KMS-11 (cell line): Measurements from ENCODE around the gene CD28.

Experiments used
- H2AFZ ChIP-seq: fragments of 200-600 bp; sonication (generic); 2 replicates; pipeline ENCODE4 v1.6.1; 2016; ENCODE audit warnings: antibody characterized with exemption, mixed run types, low read depth
- H3K27ac ChIP-seq: fragments of 200-600 bp; sonication (generic); 2 replicates; pipeline ENCODE4 v1.6.1; 2016; ENCODE audit warnings: mild to moderate bottlenecking, mixed run types
- H3K27me3 ChIP-seq: fragments of 200-600 bp; sonication (generic); 2 replicates; pipeline ENCODE4 v1.6.1; 2017; ENCODE audit warnings: mild to moderate bottlenecking, low read depth, mixed run types, moderate library complexity; ENCODE audit not compliant: insufficient read depth
- H3K36me3 ChIP-seq: fragments of 200-600 bp; sonication (generic); 2 replicates; pipeline ENCODE4 v1.6.1; 2017; ENCODE audit warnings: mild to moderate bottlenecking, mixed run types; ENCODE audit not compliant: insufficient read depth
- H3K4me1 ChIP-seq: fragments of 200-600 bp; sonication (generic); 2 replicates; pipeline ENCODE4 v1.6.1; 2016; ENCODE audit warnings: mild to moderate bottlenecking, low read depth, mixed run types; ENCODE audit not compliant: poor library complexity, severe bottlenecking
- H3K4me2 ChIP-seq: fragments of 200-600 bp; sonication (generic); 2 replicates; pipeline ENCODE4 v1.7.0; 2016; ENCODE audit warnings: mild to moderate bottlenecking, mixed run types
- H3K4me3 ChIP-seq: fragments of 200-600 bp; sonication (generic); IDR thresholded peaks from 2 replicates; pipeline ENCODE4 v1.6.1; 2017; ENCODE audit warnings: low read depth, low read length, mixed read lengths; ENCODE audit not compliant: insufficient read depth
- H3K79me2 ChIP-seq: fragments of 200-600 bp; sonication (generic); 2 replicates; pipeline ENCODE4 v1.6.1; 2016; ENCODE audit warnings: low read depth, mixed run types; ENCODE audit not compliant: insufficient read depth
- H3K9ac ChIP-seq: fragments of 200-600 bp; sonication (generic); 2 replicates; pipeline ENCODE4 v1.6.1; 2016; ENCODE audit warnings: mild to moderate bottlenecking, mixed run types
- H4K20me1 ChIP-seq: fragments of 200-600 bp; sonication (generic); 2 replicates; pipeline ENCODE4 v1.6.1; 2016; ENCODE audit warnings: mild to moderate bottlenecking, mixed run types; ENCODE audit not compliant: insufficient read depth
- TF ChIP-seq, protein P1 (sequence below): fragments of 200-600 bp; sonication (generic); conservative IDR thresholded peaks from 2 replicates; pipeline ENCODE4 v1.6.1; 2017; ENCODE audit warnings: low read depth, mild to moderate bottlenecking, antibody characterized with exemption, low read length, moderate library complexity, mixed read lengths

The CD28 gene

DNA sequence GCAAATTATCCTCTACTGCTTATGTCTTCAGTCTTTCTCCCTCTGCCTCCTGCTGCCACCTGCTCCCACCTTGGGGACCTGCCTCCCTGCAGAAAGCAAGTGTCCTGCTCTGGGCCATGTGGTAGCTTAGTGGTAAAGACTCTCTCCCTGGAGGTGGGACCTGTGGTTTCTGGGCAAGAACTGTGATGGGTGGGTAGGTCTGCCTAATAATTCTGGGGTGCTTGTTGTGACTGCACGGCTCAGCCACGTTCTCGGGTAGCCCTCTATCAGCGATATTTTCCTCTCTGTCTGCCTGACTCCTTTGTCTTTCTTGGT lies 16.4 kb upstream of the CD28 start:
- Histone ChIP-seq H3K27me3 (no peaks in the 10 kb centered on the region), H3K36me3 (no peaks in the 10 kb centered on the region), H3K4me3 (no peak overlapping the region), H3K4me1 (peaks cover 88% of the 10 kb centered on the region), H4K20me1 (no peaks in the 10 kb centered on the region), H3K79me2 (no peaks in the 10 kb centered on the region), H2AFZ (peak overlapping the region; percentile 36), H3K27ac (peak overlapping the region; percentile 53), H3K4me2 (peak overlapping the region; percentile 81), H3K9ac (peak overlapping the region; percentile 22; the same call in 1 of the 2 replicates)
- TF ChIP-seq, protein P1, sequence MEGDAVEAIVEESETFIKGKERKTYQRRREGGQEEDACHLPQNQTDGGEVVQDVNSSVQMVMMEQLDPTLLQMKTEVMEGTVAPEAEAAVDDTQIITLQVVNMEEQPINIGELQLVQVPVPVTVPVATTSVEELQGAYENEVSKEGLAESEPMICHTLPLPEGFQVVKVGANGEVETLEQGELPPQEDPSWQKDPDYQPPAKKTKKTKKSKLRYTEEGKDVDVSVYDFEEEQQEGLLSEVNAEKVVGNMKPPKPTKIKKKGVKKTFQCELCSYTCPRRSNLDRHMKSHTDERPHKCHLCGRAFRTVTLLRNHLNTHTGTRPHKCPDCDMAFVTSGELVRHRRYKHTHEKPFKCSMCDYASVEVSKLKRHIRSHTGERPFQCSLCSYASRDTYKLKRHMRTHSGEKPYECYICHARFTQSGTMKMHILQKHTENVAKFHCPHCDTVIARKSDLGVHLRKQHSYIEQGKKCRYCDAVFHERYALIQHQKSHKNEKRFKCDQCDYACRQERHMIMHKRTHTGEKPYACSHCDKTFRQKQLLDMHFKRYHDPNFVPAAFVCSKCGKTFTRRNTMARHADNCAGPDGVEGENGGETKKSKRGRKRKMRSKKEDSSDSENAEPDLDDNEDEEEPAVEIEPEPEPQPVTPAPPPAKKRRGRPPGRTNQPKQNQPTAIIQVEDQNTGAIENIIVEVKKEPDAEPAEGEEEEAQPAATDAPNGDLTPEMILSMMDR, result no peak

DNA sequence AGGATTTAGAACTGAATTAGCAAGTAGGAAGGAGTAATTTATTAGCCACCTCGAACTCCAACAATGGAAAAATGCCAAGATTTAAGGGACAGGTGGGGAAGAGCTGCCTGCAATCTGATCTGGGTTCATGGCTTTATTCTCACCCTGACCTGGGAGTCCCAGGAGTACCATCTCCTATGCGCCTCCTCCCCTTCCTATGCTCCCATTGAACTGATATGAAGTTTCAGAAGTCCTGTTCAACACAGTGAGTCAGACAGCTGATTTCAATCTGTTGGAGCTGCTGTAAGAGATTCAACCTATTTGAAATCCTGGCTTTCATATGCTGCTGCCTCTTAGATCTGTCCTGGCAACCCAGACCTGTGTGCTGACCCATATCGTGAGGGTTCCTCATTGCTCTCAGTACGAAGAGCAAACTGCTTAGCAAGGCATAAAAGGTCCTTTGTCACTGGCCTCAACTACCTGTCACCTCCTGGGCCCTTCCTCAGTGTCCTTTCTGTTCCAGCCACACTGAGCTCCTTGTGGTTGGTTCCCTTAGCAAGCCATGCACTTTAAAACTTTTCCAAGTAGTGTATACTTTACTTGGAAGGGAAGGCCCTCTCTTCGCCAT lies 15.9 kb upstream of the CD28 start:
- H3K27ac ChIP-seq, result peak overlapping the region; percentile 53
- H3K27me3 ChIP-seq, result no peaks in the 10 kb centered on the region
- peak overlapping the region; percentile 81 for H3K4me2 ChIP-seq
- no peaks in the 10 kb centered on the region for H4K20me1 ChIP-seq
- TF ChIP-seq, protein P1, result no peak
- H3K4me1 ChIP-seq, result peaks cover 88% of the 10 kb centered on the region
- peak overlapping the region; percentile 36 for H2AFZ ChIP-seq
- no peaks in the 10 kb centered on the region for H3K79me2 ChIP-seq
- no peaks in the 10 kb centered on the region for H3K36me3 ChIP-seq
- peak overlapping the region; percentile 22; the same call in 1 of the 2 replicates for H3K9ac ChIP-seq
- no peak overlapping the region for H3K4me3 ChIP-seq

DNA sequence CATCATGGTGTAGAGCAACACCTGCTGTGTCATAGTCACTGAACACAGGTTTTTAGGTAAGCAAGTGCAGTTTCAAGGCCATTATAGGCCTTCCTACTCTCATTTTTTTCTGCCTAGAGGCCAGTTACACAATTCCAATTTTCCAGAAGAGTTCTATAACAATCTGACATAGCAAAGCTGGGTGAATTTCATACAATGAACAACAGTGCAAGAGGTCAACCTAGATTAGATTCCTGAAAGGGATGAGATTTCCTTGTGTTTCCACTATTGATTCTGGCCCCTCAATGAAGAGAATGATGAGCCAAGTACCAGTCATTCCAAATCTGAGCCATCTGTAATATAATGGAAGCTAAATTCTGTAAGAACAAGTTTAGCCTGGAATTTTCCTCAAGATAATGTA lies 15.3 kb upstream of the CD28 start:
- Histone ChIP-seq H3K27ac (peak overlapping the region; percentile 53; the same call in 1 of the 2 replicates), H3K79me2 (no peaks in the 10 kb centered on the region), H3K27me3 (no peaks in the 10 kb centered on the region), H3K4me3 (no peak overlapping the region), H3K4me1 (peaks cover 88% of the 10 kb centered on the region), H2AFZ (no peak overlapping the region), H3K36me3 (no peaks in the 10 kb centered on the region), H4K20me1 (no peaks in the 10 kb centered on the region), H3K9ac (no peak overlapping the region), H3K4me2 (peak overlapping the region; percentile 81)
- TF ChIP-seq, protein P1, result no peak

DNA sequence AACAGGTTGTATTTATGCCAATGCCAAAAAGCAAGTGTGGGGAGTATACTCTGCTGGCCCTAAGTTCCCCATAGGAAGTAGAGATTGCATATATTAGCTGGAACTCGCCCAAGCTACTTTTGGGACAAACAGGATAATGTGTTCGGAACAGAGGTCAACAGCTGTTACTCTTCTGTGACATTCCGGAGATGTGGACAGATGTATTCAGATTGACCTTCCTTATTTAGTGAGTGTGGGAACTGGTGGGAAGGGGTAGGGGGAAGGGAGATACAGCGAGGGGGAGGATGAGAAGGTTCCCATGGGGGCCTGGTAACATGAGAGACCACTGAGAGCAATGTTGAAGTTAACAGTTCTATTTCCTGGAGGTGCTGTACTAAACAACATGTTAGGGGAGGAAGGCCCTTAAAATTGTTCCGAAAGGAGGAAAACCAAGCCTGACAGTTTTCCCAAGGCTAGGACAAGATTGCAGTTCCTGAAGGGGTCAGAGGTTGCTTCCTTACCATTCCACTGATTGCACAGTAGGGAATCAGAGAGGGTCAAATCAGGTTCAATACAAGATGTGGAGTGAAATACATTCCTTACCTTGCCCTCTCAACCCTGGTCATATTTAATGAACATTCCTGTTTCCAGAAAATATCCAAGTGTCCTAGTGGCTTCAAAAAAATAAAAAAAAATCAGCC lies 14.3 kb upstream of the CD28 start:
- H2AFZ ChIP-seq, result no peak overlapping the region
- H4K20me1 ChIP-seq, result no peaks in the 10 kb centered on the region
- no peak overlapping the region for H3K4me3 ChIP-seq
- H3K36me3 ChIP-seq, result no peaks in the 10 kb centered on the region
- peaks cover 99% of the 10 kb centered on the region for H3K4me1 ChIP-seq
- H3K27ac ChIP-seq, result no peak overlapping the region
- no peaks in the 10 kb centered on the region for H3K27me3 ChIP-seq
- H3K4me2 ChIP-seq, result peak overlapping the region; percentile 81; the same call in 1 of the 2 replicates
- no peaks in the 10 kb centered on the region for H3K79me2 ChIP-seq
- no peak overlapping the region for H3K9ac ChIP-seq
- TF ChIP-seq, protein P1, result no peak
